ENCODE measurements around the gene WARS2. TPM values are rescaled to one million over a fixed set of nuclear protein-coding genes. Genes with fewer than 3 reads are reported as not detected.
"Not testable (repeated sequence)": the region's sequence is repeated elsewhere in the genome, so short reads cannot be mapped to it uniquely, and the experiment has no call there.

Gene WARS2
- total RNA-seq, 1 donor from 2014 or later: 20.2 TPM

DNA sequence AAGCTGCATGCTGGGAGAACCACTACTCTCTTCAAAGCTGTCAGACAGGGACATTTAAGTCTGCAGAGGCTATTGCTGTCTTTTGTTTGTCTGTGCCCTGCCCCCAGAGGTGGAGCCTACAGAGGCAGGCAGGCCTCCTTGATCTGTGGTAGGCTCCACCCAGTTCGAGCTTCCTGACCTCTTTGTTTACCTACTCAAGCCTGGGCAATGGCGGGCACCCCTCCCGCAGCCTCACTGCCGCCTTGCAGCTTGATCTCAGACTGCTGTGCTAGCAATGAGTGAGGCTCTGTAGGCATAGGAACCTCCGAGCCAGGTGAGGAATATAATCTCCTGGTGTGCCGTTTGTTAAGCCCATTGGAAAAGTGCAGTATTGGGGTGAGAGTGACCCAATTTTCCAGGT is 16.3 kb upstream of the WARS2 start:
- H3K4me3 Mint-ChIP-seq; DNase-seq; H3K4me1 Mint-ChIP-seq; intact Hi-C loops (cut with micrococcal nuclease); H3K9me3 Mint-ChIP-seq; H3K27me3 Mint-ChIP-seq; H3K27ac Mint-ChIP-seq: not testable (repeated sequence)
- peaks cover 73% of the 10 kb centered on the region for H3K36me3 Mint-ChIP-seq (ENCODE audit: low read depth)

DNA sequence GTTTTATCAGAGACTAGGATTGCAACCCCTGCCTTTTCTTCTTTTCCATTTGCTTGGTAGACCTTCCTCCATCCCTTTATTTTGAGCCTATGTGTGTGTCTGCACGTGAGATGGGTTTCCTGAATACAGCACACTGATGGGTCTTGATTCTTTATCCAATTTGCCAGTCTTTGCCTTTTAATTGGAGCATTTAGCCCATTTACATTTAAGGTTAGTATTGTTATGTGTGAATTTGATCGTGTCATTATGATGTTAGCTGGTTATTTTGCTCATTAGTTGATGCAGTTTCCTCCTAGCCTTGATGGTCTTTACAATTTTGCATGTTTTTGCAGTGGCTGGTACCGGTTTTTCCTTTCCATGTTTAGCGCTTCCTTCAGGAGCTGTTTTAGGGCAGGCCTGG is 14.6 kb upstream of the WARS2 start:
- H3K4me3 Mint-ChIP-seq; H3K27ac Mint-ChIP-seq; intact Hi-C loops (cut with micrococcal nuclease); DNase-seq; H3K4me1 Mint-ChIP-seq; H3K27me3 Mint-ChIP-seq; H3K9me3 Mint-ChIP-seq: not testable (repeated sequence)
- H3K36me3 Mint-ChIP-seq (ENCODE audit: low read depth): peaks cover 75% of the 10 kb centered on the region

DNA sequence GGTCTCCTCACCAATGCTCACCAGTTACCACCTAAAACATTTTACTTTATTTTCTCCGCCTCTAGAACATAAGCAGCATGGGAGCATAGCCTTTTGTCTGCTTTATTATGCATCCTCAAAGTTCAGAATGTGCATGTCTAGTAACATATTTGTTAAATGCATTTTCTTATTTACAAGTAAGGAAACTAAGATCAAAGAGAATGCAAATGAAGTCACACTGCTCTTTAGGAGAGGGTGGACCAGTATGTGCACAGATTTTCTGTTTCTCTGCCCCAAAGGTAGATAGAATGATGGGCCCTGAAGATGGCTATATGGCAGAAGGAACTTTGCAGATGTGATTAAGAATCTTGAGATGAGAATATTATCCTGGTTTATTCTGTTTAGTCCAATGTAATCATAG is 9.7 kb upstream of the WARS2 start:
- Mint-ChIP-seq H3K9me3 (no peaks in the 10 kb centered on the region), H3K27ac (no peak overlapping the region), H3K36me3 (ENCODE audit: low read depth) (peaks cover 53% of the 10 kb centered on the region), H3K4me3 (no peak overlapping the region), H3K4me1 (peaks cover 12% of the 10 kb centered on the region), H3K27me3 (no peaks in the 10 kb centered on the region)
- intact Hi-C loops (cut with micrococcal nuclease): no loop called here
- peak; percentile 21 for DNase-seq

DNA sequence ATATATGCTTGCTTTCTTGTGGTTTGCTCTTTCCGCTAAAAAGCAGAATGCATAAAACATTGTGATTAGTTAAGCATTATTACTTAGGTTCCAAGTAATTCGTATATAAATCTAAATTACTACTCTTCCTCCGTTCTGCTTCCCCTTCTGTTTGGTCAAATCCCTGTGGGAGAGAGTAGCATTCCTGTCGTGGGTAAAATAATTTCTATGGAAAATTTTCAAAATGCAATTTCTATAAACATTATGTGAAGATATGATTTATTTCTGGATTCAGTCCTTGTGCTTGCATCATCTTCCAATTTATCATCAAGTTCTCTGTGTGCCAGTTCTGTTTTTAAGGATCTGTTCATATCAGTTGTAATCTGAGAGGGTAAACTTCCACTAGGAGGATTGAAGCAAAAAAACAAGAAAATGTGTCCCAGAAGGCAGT is 7.2 kb upstream of the WARS2 start:
- H3K9me3 Mint-ChIP-seq: no peaks in the 10 kb centered on the region
- intact Hi-C loops (cut with micrococcal nuclease): no loop called here
- H3K4me1 Mint-ChIP-seq: peaks cover 24% of the 10 kb centered on the region
- no peak overlapping the region for H3K4me3 Mint-ChIP-seq
- no peaks in the 10 kb centered on the region for H3K27me3 Mint-ChIP-seq
- H3K36me3 Mint-ChIP-seq (ENCODE audit: low read depth): peaks cover 46% of the 10 kb centered on the region
- DNase-seq: no peak
- no peak overlapping the region for H3K27ac Mint-ChIP-seq

DNA sequence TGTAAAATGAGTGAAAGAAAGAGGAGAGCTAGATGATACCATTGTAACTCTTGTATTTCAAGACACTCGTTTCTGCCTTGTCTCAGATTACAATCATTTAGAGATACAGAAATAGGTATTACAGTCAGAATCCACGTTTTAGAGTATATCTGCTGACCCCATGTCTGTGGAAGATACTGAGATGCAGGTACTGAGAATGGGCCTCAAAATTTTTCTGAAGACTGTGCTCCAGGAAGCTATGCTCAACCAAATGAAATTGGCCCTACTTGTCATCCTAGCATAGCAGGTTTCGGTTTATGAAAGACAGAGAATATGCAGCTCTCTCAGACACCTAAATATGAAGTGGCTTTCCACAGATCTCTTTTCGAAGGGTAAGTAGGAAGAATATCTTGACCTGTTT is 6.0 kb upstream of the WARS2 start:
- no peaks in the 10 kb centered on the region for H3K9me3 Mint-ChIP-seq
- no peak overlapping the region for H3K4me3 Mint-ChIP-seq
- H3K36me3 Mint-ChIP-seq (ENCODE audit: low read depth): peaks cover 41% of the 10 kb centered on the region
- no peak for DNase-seq
- intact Hi-C loops (cut with micrococcal nuclease): no loop called here
- no peaks in the 10 kb centered on the region for H3K27me3 Mint-ChIP-seq
- H3K27ac Mint-ChIP-seq: no peak overlapping the region
- peaks cover 31% of the 10 kb centered on the region for H3K4me1 Mint-ChIP-seq

DNA sequence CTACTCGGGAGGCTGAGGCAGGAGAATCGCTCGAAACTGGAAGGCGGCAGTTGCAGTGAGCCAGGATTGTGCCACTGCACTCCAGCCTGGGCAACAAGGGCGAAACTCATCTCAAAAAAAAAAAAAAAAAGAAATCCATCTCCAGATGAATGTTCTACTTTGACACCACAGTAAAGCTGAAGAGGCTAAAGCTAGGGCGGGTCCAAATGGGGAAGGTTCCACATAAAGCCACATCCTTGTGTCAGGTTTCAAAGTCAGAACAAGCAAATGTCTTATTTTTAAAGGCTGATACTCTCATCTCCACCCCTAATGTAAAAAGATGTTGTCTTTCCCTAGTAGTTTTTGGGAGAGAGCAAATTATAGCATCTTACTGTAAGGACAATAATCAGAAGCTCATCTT is 4.4 kb upstream of the WARS2 start:
- no peaks in the 10 kb centered on the region for H3K9me3 Mint-ChIP-seq
- H3K4me1 Mint-ChIP-seq: peaks cover 36% of the 10 kb centered on the region
- no peak overlapping the region for H3K4me3 Mint-ChIP-seq
- H3K27me3 Mint-ChIP-seq: no peaks in the 10 kb centered on the region
- peaks cover 34% of the 10 kb centered on the region for H3K36me3 Mint-ChIP-seq (ENCODE audit: low read depth)
- intact Hi-C loops (cut with micrococcal nuclease): loop anchor here (5.0 kb wide), 2 partner anchors 1488 to 1778 kb away; partner anchors contain the start of gene MAN1A2
- H3K27ac Mint-ChIP-seq: no peak overlapping the region
- peak; percentile 60 for DNase-seq

DNA sequence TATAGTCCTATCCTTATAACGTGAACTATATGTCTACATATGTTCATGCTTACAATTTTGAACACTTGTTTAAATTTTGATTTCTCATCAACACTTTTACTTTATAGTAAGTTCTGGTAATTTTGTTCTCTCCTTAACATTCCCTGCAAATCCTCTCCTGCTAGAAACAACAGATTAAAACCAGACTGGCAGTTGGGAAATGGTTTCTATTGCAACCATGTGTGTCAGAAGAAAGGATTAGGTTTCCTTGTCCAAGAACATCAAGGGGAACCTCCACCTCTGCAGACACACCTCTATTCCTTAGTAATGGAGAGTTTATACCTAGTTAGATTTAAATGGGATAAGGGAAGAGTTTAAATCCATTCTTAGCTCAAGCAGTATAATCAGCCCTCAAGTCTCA is 3.3 kb upstream of the WARS2 start:
- Mint-ChIP-seq H3K9me3 (no peaks in the 10 kb centered on the region), H3K4me1 (peaks cover 36% of the 10 kb centered on the region), H3K27me3 (no peaks in the 10 kb centered on the region), H3K36me3 (ENCODE audit: low read depth) (peaks cover 29% of the 10 kb centered on the region), H3K27ac (no peak overlapping the region), H3K4me3 (no peak overlapping the region)
- intact Hi-C loops (cut with micrococcal nuclease): loop anchor here (5.0 kb wide), 2 partner anchors 1486 to 1776 kb away; partner anchors contain the start of gene MAN1A2
- no peak for DNase-seq

DNA sequence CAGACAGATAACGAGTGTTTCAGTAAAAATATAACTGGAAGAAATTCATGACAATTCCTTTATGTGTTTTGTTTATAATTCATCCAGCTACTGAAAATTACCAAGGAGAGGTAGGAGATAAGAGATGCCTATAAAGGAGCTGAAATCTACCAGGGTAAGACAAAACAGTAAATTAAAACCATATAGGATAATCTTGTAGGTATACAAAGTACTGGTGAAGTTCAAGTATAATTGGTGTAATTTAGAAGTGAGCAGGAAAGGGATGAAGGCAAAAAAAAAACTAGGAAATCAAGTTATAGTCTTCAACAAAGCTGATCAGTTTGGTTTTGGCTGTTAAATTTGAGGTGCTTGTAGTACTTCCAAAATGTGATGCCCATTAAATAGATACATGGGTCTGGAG is 1.2 kb upstream of the WARS2 start:
- intact Hi-C loops (cut with micrococcal nuclease): loop anchor here (5.0 kb wide), 2 partner anchors 1484 to 1774 kb away; partner anchors contain the start of gene MAN1A2
- H3K4me3 Mint-ChIP-seq: no peak overlapping the region
- DNase-seq: no peak
- H3K27ac Mint-ChIP-seq: no peak overlapping the region
- H3K4me1 Mint-ChIP-seq: peaks cover 30% of the 10 kb centered on the region
- H3K9me3 Mint-ChIP-seq: no peaks in the 10 kb centered on the region
- H3K27me3 Mint-ChIP-seq: no peaks in the 10 kb centered on the region
- H3K36me3 Mint-ChIP-seq (ENCODE audit: low read depth): peaks cover 16% of the 10 kb centered on the region

DNA sequence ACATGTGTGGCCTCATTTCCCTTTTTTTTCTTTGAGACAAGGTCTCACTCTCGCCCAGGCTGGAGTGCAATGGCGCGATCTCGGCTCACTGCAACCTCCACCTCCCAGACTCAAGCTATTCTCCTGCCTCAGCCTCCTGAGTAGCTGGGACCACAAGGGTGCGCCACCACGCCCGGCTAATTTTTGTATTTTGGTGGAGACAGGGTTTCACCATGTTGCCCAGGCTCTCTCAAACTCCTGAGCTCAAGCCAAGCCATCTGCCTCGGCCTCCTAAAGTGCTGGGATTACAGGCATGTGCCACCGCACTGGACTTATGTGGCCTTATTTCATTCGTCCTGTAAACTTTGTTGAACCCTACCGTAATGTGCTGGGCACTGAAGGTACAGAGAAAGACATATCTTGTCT is 569 bp upstream of the WARS2 start:
- intact Hi-C loops (cut with micrococcal nuclease): loop anchor here (5.0 kb wide), 2 partner anchors 1484 to 1774 kb away; partner anchors contain the start of gene MAN1A2
- Mint-ChIP-seq H3K4me3 (no peak overlapping the region), H3K4me1 (peaks cover 26% of the 10 kb centered on the region), H3K36me3 (ENCODE audit: low read depth) (peaks cover 14% of the 10 kb centered on the region), H3K27me3 (no peaks in the 10 kb centered on the region), H3K9me3 (no peaks in the 10 kb centered on the region), H3K27ac (no peak overlapping the region)
- DNase-seq: peak; percentile 83

DNA sequence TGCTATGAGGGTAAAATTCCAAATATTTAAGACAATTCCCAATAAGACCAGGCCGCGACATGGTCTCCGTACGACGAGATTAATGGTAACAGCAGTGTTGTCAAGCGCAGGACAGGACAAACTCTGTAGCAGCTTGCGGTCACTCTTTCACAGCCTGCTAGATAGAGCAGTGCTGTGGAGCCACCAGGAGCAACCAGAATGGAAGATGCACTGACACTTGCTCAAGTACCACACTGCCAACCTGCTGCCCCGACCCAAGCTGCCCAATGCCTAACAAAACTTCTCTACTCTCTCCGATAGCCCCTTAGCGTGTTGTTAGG is 636 bp downstream of the WARS2 start:
- intact Hi-C loops (cut with micrococcal nuclease): loop anchor here (5.0 kb wide), 2 partner anchors 1483 to 1773 kb away; partner anchors contain the start of gene MAN1A2
- H3K4me1 Mint-ChIP-seq: peaks cover 20% of the 10 kb centered on the region
- H3K27ac Mint-ChIP-seq: no peak overlapping the region
- no peaks in the 10 kb centered on the region for H3K27me3 Mint-ChIP-seq
- H3K9me3 Mint-ChIP-seq: no peaks in the 10 kb centered on the region
- H3K36me3 Mint-ChIP-seq (ENCODE audit: low read depth): peaks cover 11% of the 10 kb centered on the region
- H3K4me3 Mint-ChIP-seq: no peak overlapping the region
- DNase-seq: no peak

DNA sequence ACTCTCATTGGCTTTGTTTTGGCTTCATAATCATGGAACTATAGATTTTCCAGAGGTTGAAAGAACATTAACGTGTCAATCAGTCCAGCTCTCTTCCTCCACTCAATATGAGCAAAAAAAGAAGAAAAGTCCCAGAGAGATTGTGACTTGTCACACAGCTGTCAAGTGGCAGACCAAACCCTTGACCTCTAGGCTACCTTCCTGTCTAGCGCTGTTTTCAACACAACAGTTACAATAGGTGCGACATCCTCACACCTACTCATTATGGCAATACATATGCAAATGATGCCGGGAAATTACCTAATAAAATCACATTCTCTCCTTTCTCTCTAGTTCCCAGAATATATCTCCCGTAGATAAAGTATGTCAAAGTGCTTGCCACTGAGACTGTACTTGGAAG is 1.1 kb downstream of the WARS2 start:
- H3K36me3 Mint-ChIP-seq (ENCODE audit: low read depth): peaks cover 11% of the 10 kb centered on the region
- no peak overlapping the region for H3K27ac Mint-ChIP-seq
- H3K4me1 Mint-ChIP-seq: peaks cover 20% of the 10 kb centered on the region
- H3K9me3 Mint-ChIP-seq: no peaks in the 10 kb centered on the region
- intact Hi-C loops (cut with micrococcal nuclease): no loop called here
- H3K4me3 Mint-ChIP-seq: no peak overlapping the region
- peak; percentile 74 for DNase-seq
- no peaks in the 10 kb centered on the region for H3K27me3 Mint-ChIP-seq

DNA sequence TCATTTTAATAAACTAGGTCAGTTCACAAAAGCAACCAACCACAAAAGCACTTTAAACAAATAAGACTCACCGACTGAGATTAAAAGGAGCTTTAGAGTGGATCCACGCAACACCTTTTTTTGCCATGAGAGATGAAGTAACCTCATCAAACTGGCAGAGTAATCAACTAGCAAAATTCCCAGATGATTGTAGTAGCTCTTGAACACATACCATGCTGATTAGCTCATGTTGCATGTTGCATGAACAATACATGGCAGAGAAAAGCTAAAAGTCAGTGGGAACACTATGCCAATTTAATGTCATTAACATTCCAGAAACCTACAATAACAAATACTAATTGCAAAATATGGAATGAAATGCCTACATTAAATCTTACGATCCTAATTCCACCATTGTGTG is 4.1 kb downstream of the WARS2 start:
- H3K27me3 Mint-ChIP-seq: no peaks in the 10 kb centered on the region
- no peak overlapping the region for H3K27ac Mint-ChIP-seq
- intact Hi-C loops (cut with micrococcal nuclease): no loop called here
- H3K4me3 Mint-ChIP-seq: no peak overlapping the region
- no peak for DNase-seq
- peaks cover 5% of the 10 kb centered on the region for H3K36me3 Mint-ChIP-seq (ENCODE audit: low read depth)
- H3K4me1 Mint-ChIP-seq: peaks cover 4% of the 10 kb centered on the region
- H3K9me3 Mint-ChIP-seq: no peaks in the 10 kb centered on the region

DNA sequence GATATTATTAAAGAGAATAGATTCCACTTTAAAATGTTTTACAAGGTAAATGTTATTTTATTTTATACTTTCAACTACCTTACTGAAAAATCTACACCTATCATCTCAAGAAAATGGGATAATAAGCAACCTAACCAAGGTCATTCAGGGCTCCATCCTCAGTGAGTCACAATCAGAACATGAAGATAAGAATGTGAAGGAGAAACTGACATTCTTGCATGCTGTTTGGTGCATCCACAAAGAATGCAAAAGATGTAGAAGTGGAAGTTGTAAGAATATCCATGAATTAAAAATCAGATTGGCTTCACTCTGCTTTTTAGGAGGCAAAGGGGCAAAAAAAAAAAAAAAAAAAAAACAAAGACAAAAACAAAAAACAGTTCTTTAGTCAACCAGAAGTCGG is 6.5 kb downstream of the WARS2 start:
- H3K36me3 Mint-ChIP-seq (ENCODE audit: low read depth): peaks cover 1% of the 10 kb centered on the region
- H3K27me3 Mint-ChIP-seq: no peaks in the 10 kb centered on the region
- H3K27ac Mint-ChIP-seq: no peak overlapping the region
- intact Hi-C loops (cut with micrococcal nuclease): no loop called here
- no peak overlapping the region for H3K4me3 Mint-ChIP-seq
- H3K9me3 Mint-ChIP-seq: no peaks in the 10 kb centered on the region
- DNase-seq: no peak
- no peaks in the 10 kb centered on the region for H3K4me1 Mint-ChIP-seq

DNA sequence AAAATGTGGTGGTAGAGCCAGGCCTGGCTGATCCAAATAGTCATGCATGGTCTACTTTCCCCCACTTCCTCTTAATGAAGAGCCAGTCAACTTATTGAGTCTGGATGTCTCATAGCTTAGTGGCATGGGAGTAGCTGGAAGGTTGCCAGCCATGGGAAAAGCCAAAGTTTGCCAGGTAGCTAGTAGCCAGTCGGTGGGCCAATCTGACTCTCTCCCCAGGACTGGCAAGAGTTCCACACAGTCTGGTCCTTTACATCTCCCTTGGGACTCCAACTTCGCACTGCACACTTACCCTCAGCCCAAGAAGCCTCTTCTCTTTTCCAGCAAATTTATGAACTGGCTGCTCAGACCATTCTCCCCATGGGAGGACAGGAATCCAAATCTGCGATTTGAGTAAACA is 8.3 kb downstream of the WARS2 start:
- Mint-ChIP-seq H3K27ac (no peak overlapping the region), H3K9me3 (no peaks in the 10 kb centered on the region), H3K4me3 (no peak overlapping the region), H3K4me1 (no peaks in the 10 kb centered on the region), H3K36me3 (ENCODE audit: low read depth) (peaks cover 1% of the 10 kb centered on the region), H3K27me3 (no peaks in the 10 kb centered on the region)
- no peak for DNase-seq
- intact Hi-C loops (cut with micrococcal nuclease): no loop called here

DNA sequence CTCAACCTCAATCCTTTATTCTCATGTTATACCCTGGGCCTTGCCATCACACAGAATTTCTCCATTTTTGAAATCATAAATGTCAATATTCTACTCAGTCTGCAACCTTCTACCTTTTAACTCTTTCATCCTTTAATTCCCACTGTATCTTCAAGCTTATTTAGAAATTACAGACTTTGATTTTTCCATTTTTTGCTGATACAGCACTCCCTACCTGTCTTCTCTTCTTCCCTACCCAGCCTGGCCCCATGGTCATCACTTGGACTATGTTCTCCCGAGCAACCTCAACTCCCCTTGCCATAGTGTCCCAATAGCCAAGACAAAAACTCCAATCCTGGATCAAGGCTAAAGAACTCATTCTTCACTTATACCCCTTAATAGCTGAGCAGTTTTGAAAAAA is 14.6 kb downstream of the WARS2 start:
- Mint-ChIP-seq H3K4me3 (no peak overlapping the region), H3K9me3 (no peaks in the 10 kb centered on the region), H3K27me3 (no peaks in the 10 kb centered on the region), H3K36me3 (ENCODE audit: low read depth) (peaks cover 7% of the 10 kb centered on the region), H3K27ac (no peak overlapping the region), H3K4me1 (no peaks in the 10 kb centered on the region)
- intact Hi-C loops (cut with micrococcal nuclease): no loop called here
- DNase-seq: no peak

Data from activated CD4-positive, alpha-beta T cell treated with anti-CD3 and anti-CD28 coated beads, Interleukin-2, amount 10 ng/mL, durations not matched to agents 24 days and 14 days (primary cell).